DND-41 (cell line): Measurements from ENCODE around the gene RMC1.

Source experiments
- EZH2 ChIP-seq: IDR thresholded peaks from 3 replicates; pipeline ENCODE4 v1.6.1; 2012; ENCODE audit warnings: borderline replicate concordance, low read depth, mild to moderate bottlenecking, moderate library complexity, low read length, inconsistent platforms; ENCODE audit not compliant: severe bottlenecking
- TF ChIP-seq, protein P1 (sequence below): IDR thresholded peaks from 2 replicates; pipeline ENCODE4 v1.5.1; 2012; ENCODE audit warnings: borderline replicate concordance, low read length, moderate library complexity, mild to moderate bottlenecking; ENCODE audit not compliant: poor library complexity, severe bottlenecking; ENCODE audit errors: extremely low read depth

DNA sequence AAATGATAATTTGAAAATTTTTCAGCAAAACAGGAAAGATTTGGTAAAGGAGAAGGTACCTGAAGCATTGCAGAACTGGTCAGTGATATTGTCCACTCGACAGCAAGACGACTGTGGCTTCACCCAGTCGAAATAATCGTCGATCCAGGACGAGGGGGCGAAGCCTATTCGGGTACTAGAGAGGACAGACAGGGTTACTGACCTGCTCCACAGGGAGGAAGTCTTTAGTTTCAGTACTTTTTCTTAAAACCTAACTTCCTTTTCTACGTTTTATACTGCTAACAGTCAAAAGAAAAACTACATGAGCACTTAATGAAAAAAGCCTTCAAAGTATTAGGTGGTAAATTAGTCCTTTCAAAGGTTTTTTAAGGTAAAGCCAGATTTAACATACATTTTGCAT is 36.0 kb downstream of the RMC1 start:
- TF ChIP-seq, protein P1, sequence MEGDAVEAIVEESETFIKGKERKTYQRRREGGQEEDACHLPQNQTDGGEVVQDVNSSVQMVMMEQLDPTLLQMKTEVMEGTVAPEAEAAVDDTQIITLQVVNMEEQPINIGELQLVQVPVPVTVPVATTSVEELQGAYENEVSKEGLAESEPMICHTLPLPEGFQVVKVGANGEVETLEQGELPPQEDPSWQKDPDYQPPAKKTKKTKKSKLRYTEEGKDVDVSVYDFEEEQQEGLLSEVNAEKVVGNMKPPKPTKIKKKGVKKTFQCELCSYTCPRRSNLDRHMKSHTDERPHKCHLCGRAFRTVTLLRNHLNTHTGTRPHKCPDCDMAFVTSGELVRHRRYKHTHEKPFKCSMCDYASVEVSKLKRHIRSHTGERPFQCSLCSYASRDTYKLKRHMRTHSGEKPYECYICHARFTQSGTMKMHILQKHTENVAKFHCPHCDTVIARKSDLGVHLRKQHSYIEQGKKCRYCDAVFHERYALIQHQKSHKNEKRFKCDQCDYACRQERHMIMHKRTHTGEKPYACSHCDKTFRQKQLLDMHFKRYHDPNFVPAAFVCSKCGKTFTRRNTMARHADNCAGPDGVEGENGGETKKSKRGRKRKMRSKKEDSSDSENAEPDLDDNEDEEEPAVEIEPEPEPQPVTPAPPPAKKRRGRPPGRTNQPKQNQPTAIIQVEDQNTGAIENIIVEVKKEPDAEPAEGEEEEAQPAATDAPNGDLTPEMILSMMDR, result no peak
- TF ChIP-seq EZH2, result no peak
